Smooth muscle cell (in vitro differentiated cells): ENCODE results near the gene OLR1. TPM values are rescaled to one million over a fixed set of nuclear protein-coding genes. Genes with fewer than 3 reads are reported as not detected.

Experiments used
- DNase-seq: peaks from one replicate; lab custom pipeline; 2025; ENCODE audit not compliant: unreplicated experiment; lab: John Stamatoyannopoulos, UW
- H2AFZ ChIP-seq: fragments of 200-600 bp; sonication (generic); 2 replicates; pipeline ENCODE4 v1.6.0; 2016; ENCODE audit warnings: antibody characterized with exemption, low read depth, mild to moderate bottlenecking
- H3F3A ChIP-seq: fragments of 200-600 bp; sonication (generic); 2 replicates; pipeline ENCODE4 v1.6.0; 2017; ENCODE audit warnings: antibody characterized with exemption, low read depth
- H3K27ac ChIP-seq: fragments of 200-600 bp; sonication (generic); 2 replicates; pipeline ENCODE4 v1.5.1; 2016; ENCODE audit warnings: low read depth, mild to moderate bottlenecking
- H3K27me3 ChIP-seq: fragments of 200-600 bp; sonication (generic); 2 replicates; pipeline ENCODE4 v1.6.1; 2016; ENCODE audit warnings: low read depth, mild to moderate bottlenecking
- H3K36me3 ChIP-seq: fragments of 200-600 bp; sonication (generic); 2 replicates; pipeline ENCODE4 v1.5.1; 2016; ENCODE audit warnings: low read depth
- H3K4me1 ChIP-seq: fragments of 200-600 bp; sonication (generic); 2 replicates; pipeline ENCODE4 v1.5.1; 2016; ENCODE audit warnings: low read depth
- H3K4me2 ChIP-seq: fragments of 200-600 bp; sonication (generic); 2 replicates; pipeline ENCODE4 v1.6.0; 2016; ENCODE audit warnings: mild to moderate bottlenecking
- H3K4me3 ChIP-seq: fragments of 200-600 bp; sonication (generic); 2 replicates; pipeline ENCODE4 v1.5.1; 2016; ENCODE audit warnings: mild to moderate bottlenecking
- H3K79me2 ChIP-seq: fragments of 200-600 bp; sonication (generic); 2 replicates; pipeline ENCODE4 v1.6.0; 2016; ENCODE audit warnings: low read depth, mild to moderate bottlenecking
- H3K9ac ChIP-seq: fragments of 200-600 bp; sonication (generic); 2 replicates; pipeline ENCODE4 v1.6.0; 2016; ENCODE audit warnings: low read depth
- H3K9me3 ChIP-seq: fragments of 200-600 bp; sonication (generic); replicated peaks from 2 replicates; pipeline ENCODE4 v1.5.1; 2016; ENCODE audit warnings: low read depth
- H4K20me1 ChIP-seq: fragments of 200-600 bp; sonication (generic); 2 replicates; pipeline ENCODE4 v1.6.0; 2016; ENCODE audit warnings: low read depth
- CTCF ChIP-seq: fragments of 200-600 bp; sonication (generic); IDR thresholded peaks from 2 replicates; pipeline ENCODE4 v1.5.1; 2017; ENCODE audit warnings: borderline replicate concordance, mild to moderate bottlenecking, antibody characterized with exemption; ENCODE audit not compliant: insufficient read depth, poor library complexity, severe bottlenecking
- WGBS: methylation state at CpG from one replicate; pipeline ENCODE4 v1.1.7; 2016; ENCODE audit warnings: low lambda C conversion rate; 5-methylcytosine and 5-hydroxymethylcytosine counted together
- polyA plus RNA-seq: library from polyadenylated mRNA; unstranded; fragments of >200 nt; fragmentation: Nextera tagmentation; extraction: Ambion mirVana; gene quantifications from 2 replicates; pipeline ENCODE4 v1.2.1, GENCODE V29; 2016
- total RNA-seq: library from RNA; depleted of rRNA; stranded (reverse); fragments of >200 nt; gene quantifications from 2 replicates; pipeline ENCODE4 v1.2.3, GENCODE V29; 2014

The OLR1 gene
- total and polyA plus RNA-seq, 2 experiments from 2014 or later, result 5.4 to 7.4 TPM

- no peak for TF ChIP-seq CTCF
- Histone ChIP-seq H3K9me3 (no peaks in the 10 kb centered on the region), H3K79me2 (no peaks in the 10 kb centered on the region), H3K4me3 (no peak overlapping the region), H3K36me3 (no peaks in the 10 kb centered on the region), H3K27me3 (no peaks in the 10 kb centered on the region), H3F3A (no peaks in the 10 kb centered on the region), H2AFZ (no peak overlapping the region), H3K4me2 (peak overlapping the region; percentile 9), H3K27ac (no peak overlapping the region), H3K9ac (no peak overlapping the region), H3K4me1 (peaks cover 3% of the 10 kb centered on the region), H4K20me1 (no peaks in the 10 kb centered on the region)
- DNase-seq, result no peak
- 86% methylated on average over 5 of the region's 5 CpGs for WGBS
Observed at GRCh38 chr12:10170216-10170615, 1.7 kb downstream of the OLR1 start.

GRCh38 chr12:10169104-10169503, 2.8 kb downstream of the OLR1 start:
- H3K9me3 ChIP-seq, result no peaks in the 10 kb centered on the region
- no peak for TF ChIP-seq CTCF
- no peak overlapping the region for H3K9ac ChIP-seq
- no peak overlapping the region for H3K4me3 ChIP-seq
- peaks cover 3% of the 10 kb centered on the region for H3K4me1 ChIP-seq
- 47% methylated on average over 3 of the region's 3 CpGs for WGBS
- no peaks in the 10 kb centered on the region for H3F3A ChIP-seq
- peak overlapping the region; percentile 26 for H3K27ac ChIP-seq
- DNase-seq, result no peak
- H4K20me1 ChIP-seq, result no peaks in the 10 kb centered on the region
- no peaks in the 10 kb centered on the region for H3K27me3 ChIP-seq
- H3K4me2 ChIP-seq, result peak overlapping the region; percentile 76
- H2AFZ ChIP-seq, result peak overlapping the region; percentile 63
- H3K36me3 ChIP-seq, result no peaks in the 10 kb centered on the region
- H3K79me2 ChIP-seq, result no peaks in the 10 kb centered on the region

GRCh38 chr12:10167599-10167998, 4.3 kb downstream of the OLR1 start:
- H3K9me3 ChIP-seq, result no peaks in the 10 kb centered on the region
- H3K4me2 ChIP-seq, result no peak overlapping the region
- H3K27ac ChIP-seq, result no peak overlapping the region
- no peaks in the 10 kb centered on the region for H4K20me1 ChIP-seq
- no peaks in the 10 kb centered on the region for H3K79me2 ChIP-seq
- 51% methylated on average over 5 of the region's 5 CpGs for WGBS
- no peak overlapping the region for H2AFZ ChIP-seq
- no peak for DNase-seq
- no peak overlapping the region for H3K4me3 ChIP-seq
- H3F3A ChIP-seq, result no peaks in the 10 kb centered on the region
- no peaks in the 10 kb centered on the region for H3K36me3 ChIP-seq
- H3K27me3 ChIP-seq, result no peaks in the 10 kb centered on the region
- TF ChIP-seq CTCF, result no peak
- no peak overlapping the region for H3K9ac ChIP-seq
- H3K4me1 ChIP-seq, result peaks cover 3% of the 10 kb centered on the region

- Histone ChIP-seq H3F3A (no peaks in the 10 kb centered on the region), H3K79me2 (no peaks in the 10 kb centered on the region), H2AFZ (no peak overlapping the region), H3K36me3 (no peaks in the 10 kb centered on the region), H3K27ac (no peak overlapping the region), H3K4me3 (no peak overlapping the region), H4K20me1 (no peaks in the 10 kb centered on the region), H3K9me3 (no peaks in the 10 kb centered on the region), H3K9ac (no peak overlapping the region), H3K4me2 (no peak overlapping the region), H3K27me3 (no peaks in the 10 kb centered on the region), H3K4me1 (peaks cover 3% of the 10 kb centered on the region)
- 52% methylated on average over 1 of the region's 1 CpG for WGBS
- no peak for TF ChIP-seq CTCF
- no peak for DNase-seq
Observed at GRCh38 chr12:10165421-10165820, 6.5 kb downstream of the OLR1 start.
